NCI-H2171 treated with DMSO at 0.1 percent for 48 hours (cell line): ENCODE data around the gene ARID1B.

Experiments
- DNase-seq: peaks from one replicate; lab custom pipeline; 2025; lab: John Stamatoyannopoulos, UW

The ARID1B gene

GRCh38 chr6:156773935-156774852 is 3.0 kb upstream of the ARID1B start:
- no peak for DNase-seq

- DNase-seq, result peak; percentile 83
Observed at GRCh38 chr6:156774863-156775405, 2.2 kb upstream of the ARID1B start.

GRCh38 chr6:156775717-156776116 is 1.5 kb upstream of the ARID1B start:
- no peak for DNase-seq

GRCh38 chr6:156776470-156776839 is 723 bp upstream of the ARID1B start:
- peak; percentile 82 for DNase-seq

GRCh38 chr6:156777577-156778453 is 637 bp downstream of the ARID1B start:
- peak; percentile 58 for DNase-seq

- peak; percentile 50 for DNase-seq
Observed at GRCh38 chr6:156778454-156779205, 1.5 kb downstream of the ARID1B start.

GRCh38 chr6:156779206-156780094 is 2.3 kb downstream of the ARID1B start:
- DNase-seq, result peak; percentile 60

GRCh38 chr6:156780102-156780641 is 3.0 kb downstream of the ARID1B start:
- peak; percentile 92 for DNase-seq

- peak; percentile 62 for DNase-seq
Observed at GRCh38 chr6:156780962-156781853, 4.0 kb downstream of the ARID1B start.

GRCh38 chr6:156781861-156782631 is 4.9 kb downstream of the ARID1B start:
- peak; percentile 62 for DNase-seq

GRCh38 chr6:156782691-156783320 is 5.6 kb downstream of the ARID1B start:
- no peak for DNase-seq

GRCh38 chr6:156783958-156784357 is 6.8 kb downstream of the ARID1B start:
- no peak for DNase-seq

GRCh38 chr6:156786652-156787051 is 9.5 kb downstream of the ARID1B start:
- no peak for DNase-seq

GRCh38 chr6:156787569-156788492 is 10.7 kb downstream of the ARID1B start:
- peak; percentile 55 for DNase-seq

GRCh38 chr6:156789081-156789943 is 12.1 kb downstream of the ARID1B start:
- no peak for DNase-seq

GRCh38 chr6:156790711-156791319 is 13.6 kb downstream of the ARID1B start:
- DNase-seq, result no peak
